ENCODE results near the gene VGLL4.

Gene VGLL4

DNA sequence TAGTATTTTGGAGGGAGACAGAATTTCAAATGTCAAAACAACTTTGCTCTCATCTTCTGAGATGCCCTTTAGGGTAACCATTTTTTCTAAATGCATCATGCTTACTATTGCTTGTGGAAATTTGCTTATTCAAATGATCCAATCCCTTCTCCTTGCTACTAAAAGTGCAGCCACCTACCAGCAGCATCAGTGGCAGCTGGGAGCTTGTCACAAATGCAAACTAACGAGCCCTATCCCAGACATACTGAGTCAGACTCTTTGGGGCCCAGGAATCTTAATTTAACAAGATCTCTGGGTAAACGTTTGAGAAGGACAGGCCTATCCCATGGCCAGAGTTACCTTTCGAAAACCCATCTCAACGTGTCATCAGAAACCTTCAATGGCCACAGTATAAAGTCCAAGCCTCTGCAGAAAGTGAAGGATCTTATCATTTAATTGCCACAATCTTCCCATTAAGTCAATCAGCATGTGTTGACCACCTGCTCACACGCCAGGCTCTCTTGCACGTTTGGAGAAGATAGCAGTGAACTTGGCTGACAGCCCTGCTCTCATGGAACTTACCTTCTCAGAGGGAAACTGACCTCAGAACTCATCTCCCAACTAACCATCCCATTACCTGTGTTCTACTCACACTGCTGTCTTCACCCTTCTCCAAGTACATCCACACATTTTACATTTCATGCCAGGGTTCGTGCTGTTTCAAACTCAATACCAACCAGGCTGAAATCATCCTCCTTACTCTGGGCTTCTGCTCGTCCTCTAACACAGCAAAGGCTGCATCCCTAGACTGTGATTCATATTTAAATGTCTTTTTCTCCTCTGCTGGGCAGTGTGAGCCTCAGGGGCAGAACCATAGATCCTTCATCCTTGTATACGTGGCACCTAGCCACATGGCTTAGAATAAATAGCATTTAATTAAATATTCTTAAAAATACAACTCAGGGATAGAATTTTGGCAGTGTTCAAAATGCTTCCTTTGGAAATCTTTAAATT, 24.8 kb upstream of the VGLL4 start:
- H3K27me3 ChIP-seq (ENCODE audit: control insufficient read depth in 1 of 2, insufficient read depth in 2 of 2, low read length in 2 of 2) = no peaks in the 10 kb centered on the region
- no peak overlapping the region for H3K27ac ChIP-seq (ENCODE audit: low read length)
- no peak overlapping the region for H3K4me3 ChIP-seq (ENCODE audit: low read length in 2 of 2)
- no peaks in the 10 kb centered on the region for H3K9me3 ChIP-seq (ENCODE audit: control insufficient read depth in 2 of 2, low read length in 2 of 2)
- no peak overlapping the region for H3K9ac ChIP-seq (ENCODE audit: low read length in 2 of 2)
- peaks cover 5% of the 10 kb centered on the region for H3K4me1 ChIP-seq (ENCODE audit: control insufficient read depth, insufficient read depth, low read length)
- no peaks in the 10 kb centered on the region for H3K36me3 ChIP-seq (ENCODE audit: control insufficient read depth in 2 of 2, insufficient read depth in 2 of 2, low read length in 2 of 2)

DNA sequence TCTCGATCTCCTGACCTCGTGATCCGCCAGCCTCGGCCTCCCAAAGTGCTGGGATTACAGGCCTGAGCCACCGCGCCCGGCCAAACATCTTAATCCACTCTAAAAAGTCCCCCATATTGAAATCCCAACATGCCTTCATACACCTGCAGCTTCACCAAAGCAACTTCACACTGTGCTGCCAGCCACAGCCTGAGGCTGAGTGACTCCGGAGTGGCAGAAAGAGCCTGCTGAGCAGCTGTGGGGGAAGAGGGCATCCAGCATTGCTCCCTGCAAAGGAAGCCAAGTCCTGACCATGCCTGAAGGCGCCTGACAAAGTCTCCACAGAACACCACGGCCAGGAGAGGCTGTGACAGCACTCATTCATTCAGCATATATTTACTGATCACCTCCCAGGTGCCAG, 21.6 kb upstream of the VGLL4 start:
- no peaks in the 10 kb centered on the region for H3K27me3 ChIP-seq (ENCODE audit: control insufficient read depth in 1 of 2, insufficient read depth in 2 of 2, low read length in 2 of 2)
- no peak overlapping the region for H3K9ac ChIP-seq (ENCODE audit: low read length in 2 of 2)
- no peaks in the 10 kb centered on the region for H3K9me3 ChIP-seq (ENCODE audit: control insufficient read depth in 2 of 2, low read length in 2 of 2)
- no peak overlapping the region for H3K27ac ChIP-seq (ENCODE audit: low read length)
- H3K36me3 ChIP-seq (ENCODE audit: control insufficient read depth in 2 of 2, insufficient read depth in 2 of 2, low read length in 2 of 2) = no peaks in the 10 kb centered on the region
- no peak overlapping the region for H3K4me3 ChIP-seq (ENCODE audit: low read length in 2 of 2)
- peaks cover 4% of the 10 kb centered on the region for H3K4me1 ChIP-seq (ENCODE audit: control insufficient read depth, insufficient read depth, low read length)

GRCh38 chr3:11662392-11662990, 18.8 kb upstream of the VGLL4 start:
- Histone ChIP-seq H3K27me3 (ENCODE audit: control insufficient read depth in 1 of 2, insufficient read depth in 2 of 2, low read length in 2 of 2) (no peaks in the 10 kb centered on the region), H3K27ac (ENCODE audit: low read length) (no peak overlapping the region), H3K4me3 (ENCODE audit: low read length in 2 of 2) (no peak overlapping the region), H3K36me3 (ENCODE audit: control insufficient read depth in 2 of 2, insufficient read depth in 2 of 2, low read length in 2 of 2) (no peaks in the 10 kb centered on the region), H3K4me1 (ENCODE audit: control insufficient read depth, insufficient read depth, low read length) (peaks cover 4% of the 10 kb centered on the region), H3K9ac (ENCODE audit: low read length in 2 of 2) (no peak overlapping the region), H3K9me3 (ENCODE audit: control insufficient read depth in 2 of 2, low read length in 2 of 2) (no peaks in the 10 kb centered on the region)

- no peaks in the 10 kb centered on the region for H3K9me3 ChIP-seq (ENCODE audit: control insufficient read depth in 2 of 2, low read length in 2 of 2)
- no peaks in the 10 kb centered on the region for H3K36me3 ChIP-seq (ENCODE audit: control insufficient read depth in 2 of 2, insufficient read depth in 2 of 2, low read length in 2 of 2)
- no peak overlapping the region for H3K27ac ChIP-seq (ENCODE audit: low read length)
- H3K4me3 ChIP-seq (ENCODE audit: low read length in 2 of 2) = no peak overlapping the region
- no peak overlapping the region for H3K9ac ChIP-seq (ENCODE audit: low read length in 2 of 2)
- peaks cover 6% of the 10 kb centered on the region for H3K4me1 ChIP-seq (ENCODE audit: control insufficient read depth, insufficient read depth, low read length)
- no peaks in the 10 kb centered on the region for H3K27me3 ChIP-seq (ENCODE audit: control insufficient read depth in 1 of 2, insufficient read depth in 2 of 2, low read length in 2 of 2)
These were observed 18.1 kb upstream of the VGLL4 start for GRCh38 chr3:11661827-11662226.

- H3K4me1 ChIP-seq (ENCODE audit: control insufficient read depth, insufficient read depth, low read length) = peaks cover 10% of the 10 kb centered on the region
- H3K27ac ChIP-seq (ENCODE audit: low read length) = no peak overlapping the region
- H3K9ac ChIP-seq (ENCODE audit: low read length in 2 of 2) = no peak overlapping the region
- no peaks in the 10 kb centered on the region for H3K27me3 ChIP-seq (ENCODE audit: control insufficient read depth in 1 of 2, insufficient read depth in 2 of 2, low read length in 2 of 2)
- no peaks in the 10 kb centered on the region for H3K9me3 ChIP-seq (ENCODE audit: control insufficient read depth in 2 of 2, low read length in 2 of 2)
- no peaks in the 10 kb centered on the region for H3K36me3 ChIP-seq (ENCODE audit: control insufficient read depth in 2 of 2, insufficient read depth in 2 of 2, low read length in 2 of 2)
- no peak overlapping the region for H3K4me3 ChIP-seq (ENCODE audit: low read length in 2 of 2)
These were observed 17.4 kb upstream of the VGLL4 start for GRCh38 chr3:11661052-11661656.

GRCh38 chr3:11660242-11660641, 16.5 kb upstream of the VGLL4 start:
- Histone ChIP-seq H3K27ac (ENCODE audit: low read length) (no peak overlapping the region), H3K36me3 (ENCODE audit: control insufficient read depth in 2 of 2, insufficient read depth in 2 of 2, low read length in 2 of 2) (no peaks in the 10 kb centered on the region), H3K27me3 (ENCODE audit: control insufficient read depth in 1 of 2, insufficient read depth in 2 of 2, low read length in 2 of 2) (no peaks in the 10 kb centered on the region), H3K9me3 (ENCODE audit: control insufficient read depth in 2 of 2, low read length in 2 of 2) (no peaks in the 10 kb centered on the region), H3K9ac (ENCODE audit: low read length in 2 of 2) (no peak overlapping the region), H3K4me3 (ENCODE audit: low read length in 2 of 2) (no peak overlapping the region), H3K4me1 (ENCODE audit: control insufficient read depth, insufficient read depth, low read length) (peaks cover 10% of the 10 kb centered on the region)

GRCh38 chr3:11658180-11658579, 14.5 kb upstream of the VGLL4 start:
- H3K27me3 ChIP-seq (ENCODE audit: control insufficient read depth in 1 of 2, insufficient read depth in 2 of 2, low read length in 2 of 2) = no peaks in the 10 kb centered on the region
- H3K9me3 ChIP-seq (ENCODE audit: control insufficient read depth in 2 of 2, low read length in 2 of 2) = no peaks in the 10 kb centered on the region
- H3K4me1 ChIP-seq (ENCODE audit: control insufficient read depth, insufficient read depth, low read length) = peaks cover 10% of the 10 kb centered on the region
- no peak overlapping the region for H3K9ac ChIP-seq (ENCODE audit: low read length in 2 of 2)
- H3K36me3 ChIP-seq (ENCODE audit: control insufficient read depth in 2 of 2, insufficient read depth in 2 of 2, low read length in 2 of 2) = no peaks in the 10 kb centered on the region
- no peak overlapping the region for H3K4me3 ChIP-seq (ENCODE audit: low read length in 2 of 2)
- no peak overlapping the region for H3K27ac ChIP-seq (ENCODE audit: low read length)

GRCh38 chr3:11655196-11655928, 11.6 kb upstream of the VGLL4 start:
- Histone ChIP-seq H3K27me3 (ENCODE audit: control insufficient read depth in 1 of 2, insufficient read depth in 2 of 2, low read length in 2 of 2) (no peaks in the 10 kb centered on the region), H3K4me3 (ENCODE audit: low read length in 2 of 2) (no peak overlapping the region), H3K9me3 (ENCODE audit: control insufficient read depth in 2 of 2, low read length in 2 of 2) (no peaks in the 10 kb centered on the region), H3K9ac (ENCODE audit: low read length in 2 of 2) (no peak overlapping the region), H3K27ac (ENCODE audit: low read length) (no peak overlapping the region), H3K36me3 (ENCODE audit: control insufficient read depth in 2 of 2, insufficient read depth in 2 of 2, low read length in 2 of 2) (no peaks in the 10 kb centered on the region), H3K4me1 (ENCODE audit: control insufficient read depth, insufficient read depth, low read length) (peaks cover 6% of the 10 kb centered on the region)

GRCh38 chr3:11654166-11654565, 10.5 kb upstream of the VGLL4 start:
- Histone ChIP-seq H3K4me1 (ENCODE audit: control insufficient read depth, insufficient read depth, low read length) (peaks cover 6% of the 10 kb centered on the region), H3K9me3 (ENCODE audit: control insufficient read depth in 2 of 2, low read length in 2 of 2) (no peaks in the 10 kb centered on the region), H3K27ac (ENCODE audit: low read length) (no peak overlapping the region), H3K27me3 (ENCODE audit: control insufficient read depth in 1 of 2, insufficient read depth in 2 of 2, low read length in 2 of 2) (no peaks in the 10 kb centered on the region), H3K36me3 (ENCODE audit: control insufficient read depth in 2 of 2, insufficient read depth in 2 of 2, low read length in 2 of 2) (no peaks in the 10 kb centered on the region), H3K9ac (ENCODE audit: low read length in 2 of 2) (no peak overlapping the region), H3K4me3 (ENCODE audit: low read length in 2 of 2) (no peak overlapping the region)

DNA sequence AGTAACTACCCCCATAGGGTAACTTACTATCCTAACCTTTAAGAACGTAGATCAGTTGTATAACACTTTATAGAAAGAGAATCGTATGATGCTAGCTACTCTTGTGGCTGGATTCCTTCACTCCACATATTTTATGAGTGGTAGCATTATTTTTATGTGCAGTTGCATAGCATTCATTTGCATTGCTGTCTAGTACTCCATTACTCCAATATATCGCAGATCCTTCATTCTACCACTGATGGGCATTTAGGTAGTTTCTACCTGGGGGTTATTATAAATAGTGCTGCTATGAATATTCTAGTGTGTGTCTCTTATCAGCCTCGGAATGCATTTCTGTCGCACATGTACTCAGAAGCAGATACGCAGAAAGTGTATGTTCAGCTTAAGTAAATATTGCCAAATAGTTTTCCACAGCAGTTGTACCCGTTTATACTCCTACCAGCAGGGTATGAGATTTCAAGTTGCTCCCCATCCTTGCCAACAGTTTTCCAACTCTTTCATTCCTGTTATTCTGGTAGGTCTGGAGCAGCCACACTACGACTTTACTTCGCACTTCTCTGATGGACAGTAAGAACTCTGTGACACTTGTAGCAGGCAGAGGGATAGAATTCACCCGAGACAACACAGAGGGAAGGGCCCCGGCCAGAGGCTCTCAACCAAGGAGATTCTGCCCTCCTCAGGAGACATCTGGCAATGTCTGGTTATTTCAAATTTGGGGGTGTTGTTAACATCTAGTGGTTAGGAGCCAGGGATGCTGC, 9.8 kb upstream of the VGLL4 start:
- no peaks in the 10 kb centered on the region for H3K36me3 ChIP-seq (ENCODE audit: control insufficient read depth in 2 of 2, insufficient read depth in 2 of 2, low read length in 2 of 2)
- no peak overlapping the region for H3K27ac ChIP-seq (ENCODE audit: low read length)
- no peak overlapping the region for H3K4me3 ChIP-seq (ENCODE audit: low read length in 2 of 2)
- H3K9ac ChIP-seq (ENCODE audit: low read length in 2 of 2) = no peak overlapping the region
- peaks cover 6% of the 10 kb centered on the region for H3K4me1 ChIP-seq (ENCODE audit: control insufficient read depth, insufficient read depth, low read length)
- H3K9me3 ChIP-seq (ENCODE audit: control insufficient read depth in 2 of 2, low read length in 2 of 2) = no peaks in the 10 kb centered on the region
- no peaks in the 10 kb centered on the region for H3K27me3 ChIP-seq (ENCODE audit: control insufficient read depth in 1 of 2, insufficient read depth in 2 of 2, low read length in 2 of 2)
